GM06990 (cell line): Measurements from ENCODE around the gene C20orf204.
"Not testable (repeated sequence)": the region's sequence is repeated elsewhere in the genome, so short reads cannot be mapped to it uniquely, and the experiment has no call there.

Experiments
- DNase-seq: peaks from one replicate; pipeline ENCODE4 v3.0.0-alpha.2; 2011; ENCODE audit not compliant: insufficient read length; ENCODE audit errors: extremely low read depth
- H3K27me3 ChIP-seq: replicated peaks from 2 replicates; pipeline ENCODE4 v1.6.0; 2011; ENCODE audit warnings: low read length; ENCODE audit not compliant: control insufficient read depth, insufficient read depth
- H3K36me3 ChIP-seq: 2 replicates; pipeline ENCODE4 v1.5.1; 2011; ENCODE audit warnings: low read length; ENCODE audit not compliant: control insufficient read depth, insufficient read depth
- H3K4me3 ChIP-seq: replicated peaks from 2 replicates; pipeline ENCODE4 v1.5.1; 2011; ENCODE audit warnings: low read depth, mild to moderate bottlenecking, control low read depth, low read length
- TF ChIP-seq, protein P1 (sequence below): IDR thresholded peaks from 2 replicates; pipeline ENCODE4 v1.5.1; 2011; ENCODE audit warnings: low read length, control low read depth, mild to moderate bottlenecking, inconsistent platforms; ENCODE audit not compliant: insufficient read depth, poor library complexity, severe bottlenecking

Gene C20orf204

DNA sequence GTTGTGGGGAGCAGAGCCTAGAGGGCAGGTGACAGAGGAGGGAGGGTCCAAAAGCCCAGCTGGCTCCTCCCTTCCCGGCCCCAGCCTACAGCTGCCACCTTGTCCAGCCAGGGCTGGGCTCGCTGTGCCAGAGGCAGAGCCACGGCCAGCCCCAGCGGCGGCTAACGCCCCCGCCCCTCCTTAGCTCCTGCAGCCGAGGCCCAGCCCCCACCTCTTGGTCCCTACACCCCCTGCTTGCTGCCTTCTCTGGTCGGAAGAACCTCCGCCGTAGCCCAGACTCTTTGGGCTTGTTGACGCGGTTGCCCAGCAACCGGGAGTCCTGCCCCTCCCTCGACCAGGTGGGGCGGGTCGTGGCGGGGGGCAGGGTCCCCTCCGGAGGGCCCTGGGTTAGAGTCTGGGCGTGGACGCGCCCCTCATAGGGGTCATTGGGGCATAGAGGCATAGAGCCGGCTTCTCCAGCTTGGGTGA, 48.7 kb downstream of the C20orf204 start:
- H3K36me3 ChIP-seq: no peaks in the 10 kb centered on the region
- peaks cover 5% of the 10 kb centered on the region for H3K27me3 ChIP-seq
- no peak for DNase-seq
- H3K4me3 ChIP-seq: no peak overlapping the region
- TF ChIP-seq, protein P1, sequence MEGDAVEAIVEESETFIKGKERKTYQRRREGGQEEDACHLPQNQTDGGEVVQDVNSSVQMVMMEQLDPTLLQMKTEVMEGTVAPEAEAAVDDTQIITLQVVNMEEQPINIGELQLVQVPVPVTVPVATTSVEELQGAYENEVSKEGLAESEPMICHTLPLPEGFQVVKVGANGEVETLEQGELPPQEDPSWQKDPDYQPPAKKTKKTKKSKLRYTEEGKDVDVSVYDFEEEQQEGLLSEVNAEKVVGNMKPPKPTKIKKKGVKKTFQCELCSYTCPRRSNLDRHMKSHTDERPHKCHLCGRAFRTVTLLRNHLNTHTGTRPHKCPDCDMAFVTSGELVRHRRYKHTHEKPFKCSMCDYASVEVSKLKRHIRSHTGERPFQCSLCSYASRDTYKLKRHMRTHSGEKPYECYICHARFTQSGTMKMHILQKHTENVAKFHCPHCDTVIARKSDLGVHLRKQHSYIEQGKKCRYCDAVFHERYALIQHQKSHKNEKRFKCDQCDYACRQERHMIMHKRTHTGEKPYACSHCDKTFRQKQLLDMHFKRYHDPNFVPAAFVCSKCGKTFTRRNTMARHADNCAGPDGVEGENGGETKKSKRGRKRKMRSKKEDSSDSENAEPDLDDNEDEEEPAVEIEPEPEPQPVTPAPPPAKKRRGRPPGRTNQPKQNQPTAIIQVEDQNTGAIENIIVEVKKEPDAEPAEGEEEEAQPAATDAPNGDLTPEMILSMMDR: no peak

DNA sequence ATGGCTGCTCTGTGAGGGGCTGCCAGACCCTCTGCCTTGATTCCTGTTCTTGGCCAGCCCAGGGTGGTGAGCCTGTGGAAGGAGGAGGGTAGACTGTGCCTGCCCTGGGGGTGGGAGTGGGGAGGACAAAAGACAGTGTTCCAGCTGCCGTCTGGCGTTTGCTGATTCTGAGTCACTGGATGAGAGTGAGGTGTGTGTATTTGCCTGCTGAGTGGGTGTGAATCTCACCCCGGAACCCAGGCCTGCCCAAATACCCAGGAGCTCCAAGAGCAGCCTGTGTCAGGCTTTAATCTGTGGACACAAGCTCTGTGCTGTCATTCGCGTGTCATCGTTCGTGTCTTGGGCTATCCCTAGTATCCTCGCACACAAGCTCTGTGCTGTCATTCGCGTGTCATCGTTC, 50.8 kb downstream of the C20orf204 start:
- no peaks in the 10 kb centered on the region for H3K36me3 ChIP-seq
- H3K27me3 ChIP-seq: peaks cover 7% of the 10 kb centered on the region
- no peak overlapping the region for H3K4me3 ChIP-seq
- TF ChIP-seq, protein P1: no peak
- no peak for DNase-seq

DNA sequence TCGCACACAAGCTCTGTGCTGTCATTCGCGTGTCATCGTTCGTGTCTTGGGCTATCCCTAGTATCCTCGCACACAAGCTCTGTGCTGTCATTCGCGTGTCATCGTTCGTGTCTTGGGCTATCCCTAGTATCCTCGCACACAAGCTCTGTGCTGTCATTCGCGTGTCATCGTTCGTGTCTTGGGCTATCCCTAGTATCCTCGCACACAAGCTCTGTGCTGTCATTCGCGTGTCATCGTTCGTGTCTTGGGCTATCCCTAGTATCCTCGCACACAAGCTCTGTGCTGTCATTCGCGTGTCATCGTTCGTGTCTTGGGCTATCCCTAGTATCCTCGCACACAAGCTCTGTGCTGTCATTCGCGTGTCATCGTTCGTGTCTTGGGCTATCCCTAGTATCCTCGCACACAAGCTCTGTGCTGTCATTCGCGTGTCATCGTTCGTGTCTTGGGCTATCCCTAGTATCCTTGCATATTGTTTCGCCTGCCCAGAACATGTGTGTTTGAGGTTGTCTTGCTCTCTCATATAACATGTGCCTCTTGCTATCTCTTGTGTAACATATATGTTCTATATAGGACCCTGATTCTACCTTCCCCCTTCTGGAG, 51.3 kb downstream of the C20orf204 start:
- not testable (repeated sequence) for H3K4me3 ChIP-seq, H3K36me3 ChIP-seq, H3K27me3 ChIP-seq, DNase-seq

DNA sequence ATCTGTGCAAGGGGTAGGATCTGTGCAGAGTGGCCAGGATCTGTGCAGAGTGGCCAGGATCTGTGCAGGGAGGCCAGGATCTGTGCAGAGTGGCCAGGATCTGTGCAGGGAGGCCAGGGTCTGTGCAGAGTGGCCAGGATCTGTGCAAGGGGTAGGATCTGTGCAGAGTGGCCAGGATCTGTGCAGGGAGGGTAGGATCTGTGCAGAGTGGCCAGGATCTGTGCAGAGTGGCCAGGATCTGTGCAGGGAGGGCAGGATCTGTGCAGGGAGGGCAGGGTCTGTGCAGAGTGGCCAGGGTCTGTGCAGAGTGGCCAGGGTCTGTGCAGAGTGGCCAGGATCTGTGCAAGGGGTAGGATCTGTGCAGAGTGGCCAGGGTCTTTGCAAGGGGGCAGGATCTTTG, 52.6 kb downstream of the C20orf204 start:
- H3K36me3 ChIP-seq, H3K4me3 ChIP-seq, H3K27me3 ChIP-seq, DNase-seq: not testable (repeated sequence)
